Vagina (tissue), 2 donors: ENCODE data around the gene CCNY.

Experiments
- POLR2A ChIP-seq, 2 donors: fragments of 450-650 bp; IDR thresholded peaks; one replicate each; pipeline ENCODE4 v1.6.1; 2017; ENCODE audit warnings: antibody characterized with exemption in 2 of 2, mild to moderate bottlenecking in 2 of 2, moderate library complexity in 2 of 2
- POLR2AphosphoS5 ChIP-seq, 2 donors: sonication (generic); formaldehyde crosslinking; IDR thresholded peaks; one replicate each; pipeline ENCODE4 v1.9.0; 2017; ENCODE audit warnings: antibody characterized with exemption in 2 of 2, mild to moderate bottlenecking in 2 of 2, low read depth in 1 of 2; ENCODE audit not compliant: insufficient read depth in 1 of 2
- TF ChIP-seq, protein P1 (sequence below), 3 experiments: fragments of 450-650 bp in 2 of 3; fragments of 200-600 bp in 1 of 3; sonication (generic) in 1 of 3; IDR thresholded peaks; one replicate each; pipeline ENCODE4 v1.5.1; 2017 to 2019; ENCODE audit warnings: antibody characterized with exemption in 3 of 3, mild to moderate bottlenecking in 2 of 3, moderate library complexity in 2 of 3

DNA sequence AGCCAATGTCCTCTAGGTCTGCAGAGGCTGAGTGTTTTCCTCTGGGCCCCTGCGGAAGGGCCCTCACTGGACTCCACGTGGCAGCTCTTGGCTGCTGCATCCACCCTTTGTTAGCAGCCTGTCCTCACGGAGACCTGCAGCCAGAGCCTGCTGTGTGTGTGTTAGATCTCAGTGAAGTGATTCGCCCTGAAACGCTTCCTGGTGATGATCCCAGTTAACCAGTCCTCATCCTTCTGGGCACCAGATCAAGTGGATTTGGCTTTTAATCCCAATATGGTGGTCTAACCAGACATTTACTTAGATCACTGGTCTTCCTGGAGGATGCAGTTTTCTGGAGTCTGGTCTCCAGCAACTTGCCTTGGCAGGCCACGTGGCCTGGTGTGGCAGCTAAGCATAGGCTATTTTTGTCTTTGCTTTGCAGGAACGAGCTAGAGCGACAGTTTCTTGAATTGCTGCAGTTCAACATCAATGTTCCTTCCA, 229.3 kb downstream of the CCNY start:
- TF ChIP-seq POLR2A (IDR thresholded peaks at IDR 0.05), result no peak
- TF ChIP-seq, protein P1, sequence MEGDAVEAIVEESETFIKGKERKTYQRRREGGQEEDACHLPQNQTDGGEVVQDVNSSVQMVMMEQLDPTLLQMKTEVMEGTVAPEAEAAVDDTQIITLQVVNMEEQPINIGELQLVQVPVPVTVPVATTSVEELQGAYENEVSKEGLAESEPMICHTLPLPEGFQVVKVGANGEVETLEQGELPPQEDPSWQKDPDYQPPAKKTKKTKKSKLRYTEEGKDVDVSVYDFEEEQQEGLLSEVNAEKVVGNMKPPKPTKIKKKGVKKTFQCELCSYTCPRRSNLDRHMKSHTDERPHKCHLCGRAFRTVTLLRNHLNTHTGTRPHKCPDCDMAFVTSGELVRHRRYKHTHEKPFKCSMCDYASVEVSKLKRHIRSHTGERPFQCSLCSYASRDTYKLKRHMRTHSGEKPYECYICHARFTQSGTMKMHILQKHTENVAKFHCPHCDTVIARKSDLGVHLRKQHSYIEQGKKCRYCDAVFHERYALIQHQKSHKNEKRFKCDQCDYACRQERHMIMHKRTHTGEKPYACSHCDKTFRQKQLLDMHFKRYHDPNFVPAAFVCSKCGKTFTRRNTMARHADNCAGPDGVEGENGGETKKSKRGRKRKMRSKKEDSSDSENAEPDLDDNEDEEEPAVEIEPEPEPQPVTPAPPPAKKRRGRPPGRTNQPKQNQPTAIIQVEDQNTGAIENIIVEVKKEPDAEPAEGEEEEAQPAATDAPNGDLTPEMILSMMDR (IDR thresholded peaks at IDR 0.05), result no peak
- no peak for TF ChIP-seq POLR2AphosphoS5 (IDR thresholded peaks at IDR 0.05; ENCODE audit: insufficient read depth in 1 of 2, low read depth in 1 of 2)
